RWPE2 (cell line): ENCODE data around the gene SNX9.

Experiments used
- ATAC-seq: fragments of 200-7000 bp; cut with Tn5 transposase; 3 replicates; pipeline ENCODE4 v1.9.1; 2021; ENCODE audit warnings: low read depth
- DNase-seq: peaks from one replicate; pipeline ENCODE4 v3.0.0-alpha.2; 2020; ENCODE audit warnings: low spot score
- H3K27ac ChIP-seq: fragments of 450-650 bp; 2 replicates; pipeline ENCODE4 v1.5.1; 2017; ENCODE audit warnings: mild to moderate bottlenecking; ENCODE audit not compliant: poor library complexity, severe bottlenecking
- H3K27me3 ChIP-seq: fragments of 250-450 bp; sonication (Bioruptor Pico); 2 replicates; pipeline ENCODE4 v1.5.1; 2021; ENCODE audit warnings: mild to moderate bottlenecking, moderate library complexity; ENCODE audit not compliant: insufficient read depth, poor library complexity, severe bottlenecking
- H3K36me3 ChIP-seq: fragments of 250-450 bp; sonication (Bioruptor Pico); 2 replicates; pipeline ENCODE4 v1.5.1; 2020; ENCODE audit warnings: low read depth, mild to moderate bottlenecking, moderate library complexity
- H3K4me1 ChIP-seq: fragments of 250-450 bp; sonication (Bioruptor Pico); 2 replicates; pipeline ENCODE4 v1.5.1; 2021; ENCODE audit warnings: mild to moderate bottlenecking, moderate library complexity; ENCODE audit not compliant: insufficient read depth, poor library complexity, severe bottlenecking
- H3K4me3 ChIP-seq: fragments of 250-450 bp; sonication (Bioruptor Pico); 2 replicates; pipeline ENCODE4 v1.5.1; 2021; ENCODE audit warnings: mild to moderate bottlenecking, moderate library complexity; ENCODE audit not compliant: severe bottlenecking
- H3K9me3 ChIP-seq: fragments of 250-450 bp; sonication (Bioruptor Pico); 2 replicates; pipeline ENCODE4 v1.5.1; 2021; ENCODE audit warnings: mild to moderate bottlenecking, moderate library complexity; ENCODE audit not compliant: severe bottlenecking
- CTCF ChIP-seq: fragments of 450-650 bp; IDR thresholded peaks from one replicate; pipeline ENCODE4 v1.5.1; 2017; ENCODE audit warnings: mild to moderate bottlenecking, moderate library complexity; ENCODE audit not compliant: poor library complexity, severe bottlenecking

The SNX9 gene

DNA sequence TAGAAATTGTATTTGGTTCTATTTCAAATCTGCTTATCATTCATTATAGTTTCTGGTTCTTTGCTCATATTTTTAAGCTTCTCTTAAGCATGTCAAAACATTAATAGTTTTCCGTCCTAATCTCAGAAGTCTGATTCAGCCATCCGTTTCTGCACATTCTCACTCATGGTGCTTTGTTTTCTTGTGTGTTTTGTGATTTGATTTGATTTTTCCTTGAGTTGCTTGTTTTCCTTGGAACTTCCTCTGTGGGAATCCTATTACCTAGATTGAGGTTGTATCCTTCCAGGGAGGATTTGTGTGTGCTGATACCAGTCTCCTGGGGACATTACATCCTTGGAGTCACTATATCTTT lies 7.9 kb downstream of the SNX9 start:
- Histone ChIP-seq H3K36me3 (no peaks in the 10 kb centered on the region), H3K4me1 (peaks cover 26% of the 10 kb centered on the region), H3K4me3 (no peak overlapping the region), H3K9me3 (no peaks in the 10 kb centered on the region), H3K27ac (peak overlapping the region; percentile 73), H3K27me3 (no peaks in the 10 kb centered on the region)
- ATAC-seq: no peak
- no peak for TF ChIP-seq CTCF
- DNase-seq: no peak

- TF ChIP-seq CTCF: no peak
- DNase-seq: no peak
- Histone ChIP-seq H3K4me1 (peaks cover 26% of the 10 kb centered on the region), H3K9me3 (no peaks in the 10 kb centered on the region), H3K4me3 (no peak overlapping the region), H3K27ac (peak overlapping the region; percentile 73), H3K36me3 (no peaks in the 10 kb centered on the region), H3K27me3 (no peaks in the 10 kb centered on the region)
- no peak for ATAC-seq
Observed at GRCh38 chr6:157831424-157832249, 8.6 kb downstream of the SNX9 start.

DNA sequence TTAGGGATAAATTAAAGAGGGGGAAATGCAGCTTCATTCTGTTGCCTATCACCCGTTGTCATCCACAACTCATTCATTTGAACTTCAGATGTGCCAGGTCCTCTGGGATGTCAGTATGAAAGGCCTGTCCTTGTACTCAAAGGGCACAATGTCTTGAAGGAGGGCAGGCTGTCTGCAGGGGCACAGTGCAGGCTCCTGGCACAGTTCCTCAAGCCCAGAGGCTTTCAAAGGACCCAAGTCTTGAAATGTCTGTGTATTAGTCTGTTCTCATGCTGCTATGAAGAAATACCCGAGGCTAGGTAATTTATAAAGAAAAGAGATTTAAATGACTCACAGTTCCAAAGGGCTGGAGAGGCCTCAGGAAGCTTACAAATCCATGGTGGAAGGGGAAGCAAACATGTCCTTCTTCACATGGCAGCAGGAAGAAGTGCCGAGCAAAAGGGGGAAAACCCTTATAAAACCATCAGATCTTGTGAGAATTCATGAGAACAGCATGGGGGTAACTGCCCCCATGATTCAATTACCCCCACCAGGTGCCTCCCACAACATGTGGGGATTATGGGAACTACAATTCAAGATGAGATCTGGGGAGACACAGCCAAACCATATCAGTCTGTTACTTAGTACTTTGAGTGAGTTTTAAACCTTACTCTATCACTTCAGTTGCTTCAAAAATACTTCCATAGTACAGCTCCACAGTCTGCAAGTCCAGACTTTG lies 9.4 kb downstream of the SNX9 start:
- H3K27me3 ChIP-seq: no peaks in the 10 kb centered on the region
- no peak for DNase-seq
- H3K4me1 ChIP-seq: peaks cover 31% of the 10 kb centered on the region
- peaks cover 4% of the 10 kb centered on the region; the same call in 1 of the 2 replicates for H3K36me3 ChIP-seq
- ATAC-seq: 0 out of 3 replicates have a peak, but pooled peaks have one; percentile 15
- peak overlapping the region; percentile 73 for H3K27ac ChIP-seq
- H3K9me3 ChIP-seq: no peaks in the 10 kb centered on the region
- no peak for TF ChIP-seq CTCF
- H3K4me3 ChIP-seq: no peak overlapping the region

DNA sequence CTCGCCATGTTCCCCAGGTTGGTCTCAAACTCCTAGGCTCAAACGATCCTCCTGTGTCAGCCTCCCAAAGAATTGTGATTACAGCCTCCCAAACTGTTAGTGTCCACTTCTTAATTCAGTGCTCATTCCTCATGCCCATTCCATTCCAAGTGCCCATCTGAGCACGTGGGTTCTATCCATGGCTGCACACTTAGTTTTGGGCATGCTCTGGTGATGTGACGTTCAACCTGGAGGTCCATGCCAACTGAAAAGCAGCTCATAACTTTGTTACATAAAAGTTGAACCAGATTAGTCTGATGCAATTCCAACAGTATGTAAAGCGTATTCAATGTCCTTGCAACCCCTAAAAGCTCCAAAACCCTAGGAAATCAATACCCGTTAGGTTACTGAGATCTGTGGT lies 11.5 kb downstream of the SNX9 start:
- H3K27me3 ChIP-seq: no peaks in the 10 kb centered on the region
- peak overlapping the region; percentile 73 for H3K27ac ChIP-seq
- H3K9me3 ChIP-seq: no peaks in the 10 kb centered on the region
- no peak for TF ChIP-seq CTCF
- H3K4me3 ChIP-seq: no peak overlapping the region
- H3K4me1 ChIP-seq: peaks cover 52% of the 10 kb centered on the region
- ATAC-seq (no peak), DNase-seq (no peak)
- peaks cover 4% of the 10 kb centered on the region; the same call in 1 of the 2 replicates for H3K36me3 ChIP-seq
